GM18873 (cell line): Measurements from ENCODE around the gene SIGLEC12.
"Not testable (repeated sequence)": the region's sequence is repeated elsewhere in the genome, so short reads cannot be mapped to it uniquely, and the experiment has no call there.

ENCODE experiments used
- ATAC-seq: cut with Tn5 transposase; IDR thresholded peaks from one replicate; pipeline ENCODE4 v1.9.1; 2021; ENCODE audit warnings: mild to moderate bottlenecking, moderate library complexity, moderate number of reproducible peaks; ENCODE audit not compliant: unreplicated experiment, low FRiP score

Gene SIGLEC12

DNA sequence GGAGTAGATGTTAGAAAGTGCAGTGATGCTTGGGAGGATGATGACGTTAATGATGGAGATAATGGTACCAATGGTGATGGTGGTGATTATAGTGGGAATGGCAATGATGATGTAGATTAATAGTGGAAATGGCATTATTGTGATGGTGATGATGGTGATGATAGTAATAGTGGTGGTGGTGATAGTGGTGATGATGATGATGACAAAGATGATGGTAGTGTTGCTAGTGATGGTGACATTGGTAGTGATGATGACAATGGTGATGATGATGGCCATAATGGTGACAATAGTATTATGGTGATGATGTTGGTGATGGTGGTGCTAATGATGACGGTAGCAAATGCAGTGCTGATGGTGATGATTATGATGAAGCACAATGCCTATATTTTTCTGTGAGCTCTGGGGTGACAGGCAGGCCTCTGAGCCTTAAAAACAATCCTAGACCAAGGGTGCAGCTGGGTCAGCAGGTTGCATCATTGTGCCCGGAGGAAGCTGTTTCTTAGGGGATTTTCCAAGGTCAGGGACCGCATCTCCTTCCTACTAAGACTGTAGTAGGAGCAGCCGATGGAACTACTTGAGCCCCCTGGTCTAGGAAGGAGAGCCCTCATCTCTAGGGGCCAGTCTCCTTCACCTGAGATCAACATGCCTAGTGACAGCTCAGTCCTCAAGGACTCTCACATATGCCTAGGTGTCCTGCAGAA is 15.5 kb downstream of the SIGLEC12 start:
- ATAC-seq: no peak

- no peak for ATAC-seq
Measured at GRCh38 chr19:51480590-51480989, 21.0 kb downstream of the SIGLEC12 start.

DNA sequence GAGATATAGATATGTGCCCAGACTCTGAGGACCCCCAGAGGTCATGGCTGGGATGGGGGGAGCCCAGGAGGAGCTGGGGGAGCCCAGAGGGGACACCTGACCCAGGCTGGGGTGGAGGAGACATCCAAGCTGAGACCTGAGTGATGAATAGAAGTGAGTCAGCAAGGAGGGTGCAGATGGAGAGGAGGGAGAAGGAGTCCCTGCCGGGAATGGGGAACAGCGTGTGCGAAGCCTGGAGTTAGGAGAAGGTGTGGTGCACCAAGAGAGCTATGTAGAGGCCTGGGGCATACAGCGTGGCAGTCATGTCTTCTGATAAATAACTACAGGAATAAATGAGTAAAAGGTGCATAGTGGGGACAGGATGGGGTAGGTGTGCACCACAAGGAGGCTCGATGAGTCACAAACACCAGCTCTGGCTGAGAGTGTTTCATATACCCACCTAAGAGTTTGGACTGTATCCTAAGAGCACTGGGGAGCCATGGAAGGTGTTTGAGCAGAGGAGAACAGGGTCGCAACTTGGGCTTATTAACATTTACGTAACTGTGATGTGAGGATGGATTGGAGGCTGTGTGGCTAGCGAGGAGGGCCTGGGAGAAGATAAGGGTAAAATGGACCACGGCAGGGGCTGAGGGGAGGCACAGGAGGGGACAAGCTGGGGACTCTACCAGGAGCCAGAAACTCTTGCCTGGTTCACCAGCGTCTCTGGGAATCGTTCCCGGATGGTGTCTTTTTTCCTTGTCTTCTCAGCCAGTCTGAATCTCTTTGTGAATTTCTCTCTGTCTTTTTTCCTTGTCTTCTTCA is 21.9 kb downstream of the SIGLEC12 start:
- no peak for ATAC-seq

DNA sequence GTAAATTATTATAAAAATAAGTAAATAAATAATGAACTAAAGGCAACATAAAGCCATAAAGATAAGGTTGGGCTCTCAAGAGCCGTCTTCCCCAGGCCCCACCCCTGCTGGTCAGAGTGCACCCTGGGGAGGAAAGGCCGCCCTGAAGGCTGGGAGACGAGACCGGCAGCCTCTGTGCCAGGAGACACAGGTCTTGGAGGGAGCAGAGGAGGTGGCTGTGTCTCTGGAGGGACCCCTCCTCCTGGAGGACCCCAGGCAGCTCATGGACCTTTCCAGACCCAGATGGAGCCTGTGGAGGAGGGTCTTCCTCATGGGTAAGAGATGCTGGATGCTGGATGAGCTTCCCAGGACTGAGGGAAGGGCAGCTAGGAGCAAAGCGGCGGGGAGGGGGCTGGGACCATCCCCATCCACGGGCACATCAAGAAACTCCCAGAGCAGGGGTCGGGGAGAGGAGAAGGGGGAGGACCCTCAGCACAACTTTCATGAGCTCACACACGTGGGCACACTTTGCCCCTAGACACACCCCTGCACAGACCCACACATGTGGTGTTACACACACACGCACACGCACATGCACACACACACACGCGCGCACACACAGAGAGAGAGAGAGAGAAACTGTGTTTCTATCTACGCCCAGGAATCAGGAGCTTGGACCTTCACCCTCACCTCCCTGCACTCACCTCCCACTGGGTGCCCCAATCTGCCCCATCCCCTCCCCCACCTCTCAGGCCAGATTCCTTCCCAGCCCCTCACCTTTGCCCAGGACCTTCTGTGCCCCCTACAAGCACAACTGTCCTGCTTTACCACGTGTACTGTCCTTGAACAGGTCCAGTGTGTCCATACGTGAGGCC is 23.0 kb downstream of the SIGLEC12 start, which contains the start of gene CEACAM18:
Gene CEACAM18, plus strand, starts transcription at position 159 of the 854 bp plus-strand sequence.
- no peak for ATAC-seq

- no peak for ATAC-seq
Measured at GRCh38 chr19:51477344-51477743, 24.3 kb downstream of the SIGLEC12 start.

DNA sequence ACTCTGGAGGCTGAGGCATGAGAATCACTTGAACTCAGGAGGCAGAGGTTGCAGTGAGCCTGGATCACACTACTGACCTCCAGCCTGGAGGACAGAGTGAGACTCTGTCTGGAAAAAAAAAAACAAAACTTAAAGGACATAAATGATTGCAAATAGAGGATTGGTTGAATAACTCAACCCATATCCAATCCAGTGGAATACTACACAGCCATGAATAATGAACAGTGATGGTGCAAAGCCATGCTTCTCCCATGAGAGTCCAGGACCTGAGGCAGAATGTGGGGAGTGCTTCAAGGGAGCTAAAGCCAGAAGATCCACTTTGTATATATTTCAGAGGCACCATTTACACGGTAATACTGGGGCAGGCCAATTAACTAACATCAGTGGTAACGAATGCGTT is 25.4 kb downstream of the SIGLEC12 start:
- ATAC-seq: no peak

DNA sequence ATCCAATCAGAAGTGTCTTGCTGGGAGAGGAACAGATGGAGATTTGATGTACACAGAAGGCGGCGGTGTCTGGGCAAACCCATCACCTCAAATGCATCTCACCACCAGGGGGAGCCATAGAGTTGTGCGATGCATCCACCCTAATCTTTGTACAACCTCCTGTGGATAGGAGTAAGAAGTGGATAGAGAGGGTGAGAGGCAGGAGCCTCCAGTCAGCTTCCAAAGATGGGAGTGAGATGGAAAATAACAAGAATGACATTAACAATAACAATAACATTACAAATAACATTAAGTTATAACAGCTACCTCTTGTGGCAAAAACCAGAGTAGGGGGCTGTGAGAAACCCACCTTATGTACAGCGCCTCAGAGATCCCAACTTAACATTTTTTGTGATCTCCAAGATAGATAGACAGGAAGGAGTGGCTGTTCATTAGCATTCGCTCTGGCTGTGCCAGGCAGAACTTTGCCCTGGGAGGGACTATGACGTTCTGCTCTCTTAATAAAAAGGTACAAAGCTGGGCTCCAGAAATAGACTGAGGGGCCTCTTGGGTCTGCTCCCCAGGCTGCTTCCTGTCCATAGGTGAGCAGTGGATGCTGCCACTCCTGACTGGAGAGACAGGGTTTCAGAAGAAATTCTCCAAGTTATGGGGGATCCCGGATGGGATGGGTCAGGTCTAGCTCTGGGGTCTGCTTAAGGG is 28.4 kb downstream of the SIGLEC12 start:
- ATAC-seq: no peak

DNA sequence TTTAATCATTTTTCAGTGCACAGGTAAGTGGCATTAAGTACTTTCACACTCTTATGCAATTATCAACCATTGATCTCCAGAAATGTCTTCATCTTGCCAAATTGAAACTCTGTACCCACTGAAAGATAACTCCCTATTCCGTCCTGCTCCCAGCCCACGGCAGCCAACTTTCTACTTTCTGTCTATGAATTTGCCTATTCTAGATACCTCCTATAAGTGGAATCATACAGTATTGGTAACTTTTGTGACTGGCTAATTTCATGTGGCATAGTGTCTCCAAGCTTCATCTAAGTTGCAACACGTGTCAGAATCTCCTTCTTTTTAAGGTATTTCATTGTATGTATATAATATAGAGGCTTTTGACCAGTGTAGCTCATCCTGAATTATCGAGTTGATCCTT is 29.0 kb downstream of the SIGLEC12 start:
- ATAC-seq: no peak

DNA sequence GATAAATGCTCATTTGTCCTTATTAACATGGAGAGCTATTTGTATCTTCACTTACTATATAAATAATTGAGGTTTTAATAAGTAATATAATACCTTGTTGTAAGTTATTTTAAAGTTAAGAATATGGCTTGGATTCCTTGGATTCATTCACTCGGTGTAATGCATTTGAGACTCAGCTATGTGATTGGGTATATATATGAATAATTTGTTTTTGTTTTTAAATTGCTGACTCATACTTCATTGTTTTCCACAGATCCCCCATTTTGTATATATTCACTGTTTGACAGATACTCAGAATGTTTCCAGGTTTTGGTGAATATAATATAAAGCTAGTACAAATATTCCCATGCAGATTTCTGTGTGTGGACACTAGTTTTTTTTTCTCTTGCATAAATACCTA is 30.1 kb downstream of the SIGLEC12 start:
- ATAC-seq: no peak

DNA sequence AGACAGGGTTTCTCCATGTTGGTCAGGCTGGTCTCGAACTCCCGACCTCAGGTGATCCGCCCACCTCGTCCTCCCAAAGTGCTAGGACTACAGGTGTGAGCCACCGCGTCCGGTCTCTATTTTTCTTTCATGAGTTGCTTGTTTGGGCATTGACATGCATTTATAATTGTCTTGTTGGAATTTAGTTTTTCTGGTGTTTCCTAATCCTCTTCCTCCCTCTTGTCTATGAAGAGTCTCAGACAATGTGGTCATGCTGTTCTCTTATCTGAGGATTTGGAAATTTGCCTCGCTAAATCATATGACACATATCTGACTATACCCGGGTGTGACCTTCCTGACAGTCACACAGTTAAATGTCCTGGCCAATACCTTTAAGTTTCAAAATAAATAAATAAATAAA is 30.6 kb downstream of the SIGLEC12 start:
- ATAC-seq: no peak

DNA sequence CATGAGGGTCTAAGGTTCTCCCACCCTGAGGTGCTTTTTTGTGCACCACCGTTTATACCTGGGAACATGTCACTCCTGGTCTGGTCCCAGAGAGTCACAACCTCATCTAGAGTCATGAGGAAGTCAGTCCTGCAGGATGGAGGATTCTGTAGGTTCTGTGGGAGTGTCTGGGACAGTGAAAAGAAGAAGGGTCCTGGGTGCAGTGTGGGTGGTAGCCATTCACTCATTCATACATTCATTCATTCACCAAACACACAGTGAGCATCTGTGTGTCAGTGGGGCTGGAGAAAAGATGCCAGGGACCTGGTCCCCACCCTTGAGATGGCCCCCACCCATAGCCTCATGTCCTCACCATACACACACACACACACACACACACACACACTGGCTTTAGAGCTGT is 32.0 kb downstream of the SIGLEC12 start:
- ATAC-seq: no peak

DNA sequence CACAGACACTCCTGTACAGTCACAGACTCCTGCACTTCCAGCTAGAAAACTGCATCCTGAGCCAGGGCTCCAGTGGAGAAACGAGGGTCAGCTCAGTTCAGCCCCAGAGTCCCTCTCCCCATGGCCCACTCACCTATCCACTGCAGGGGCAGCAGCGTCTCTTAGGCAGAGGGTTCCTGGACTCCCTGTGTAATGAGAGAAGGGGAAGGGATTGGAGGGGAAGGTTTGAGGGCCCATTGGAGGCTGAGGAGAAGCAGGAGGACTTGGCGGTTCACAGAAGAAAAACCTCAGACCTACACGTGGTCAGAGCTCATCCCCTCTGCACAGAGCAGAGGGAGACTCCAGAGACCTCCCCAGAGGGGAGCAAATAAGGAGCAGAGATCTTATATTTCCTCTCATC is 32.4 kb downstream of the SIGLEC12 start:
- ATAC-seq: no peak

- ATAC-seq: no peak
Measured at GRCh38 chr19:51468545-51468920, 33.1 kb downstream of the SIGLEC12 start.

- ATAC-seq: no peak
Measured at GRCh38 chr19:51467864-51468544, 33.6 kb downstream of the SIGLEC12 start.

- ATAC-seq: no peak
Measured at GRCh38 chr19:51466723-51467122, 34.9 kb downstream of the SIGLEC12 start.

DNA sequence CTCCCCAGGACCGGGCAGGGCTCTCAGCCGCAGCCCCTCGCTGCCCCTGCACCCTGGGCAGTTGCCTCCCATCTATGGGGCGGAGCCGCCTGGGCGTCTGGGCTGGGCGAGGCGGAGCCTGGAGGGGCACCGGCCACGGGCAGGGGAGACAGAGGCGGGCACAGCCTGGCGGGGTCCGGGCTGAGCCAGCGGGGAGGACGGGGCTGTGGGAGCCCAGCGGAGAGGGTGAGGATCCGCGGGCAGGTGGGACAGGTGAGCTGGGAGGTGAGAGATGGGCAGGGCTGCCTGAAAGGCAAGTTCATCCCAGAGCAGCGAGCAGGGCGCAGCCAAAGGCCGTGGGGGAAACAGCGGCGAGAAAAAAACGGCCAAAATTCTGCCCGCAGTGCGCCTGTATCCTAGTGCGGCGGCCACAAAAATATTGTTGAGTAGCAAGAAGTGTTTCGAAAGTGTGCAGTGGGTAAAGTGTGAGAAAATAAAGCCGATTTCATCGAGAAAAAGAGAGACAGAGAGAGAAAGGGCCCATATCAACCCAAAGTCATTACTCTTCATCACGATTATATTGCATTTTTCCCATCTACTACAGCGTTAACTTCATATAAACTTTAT is 37.5 kb downstream of the SIGLEC12 start:
- ATAC-seq: not testable (repeated sequence)

DNA sequence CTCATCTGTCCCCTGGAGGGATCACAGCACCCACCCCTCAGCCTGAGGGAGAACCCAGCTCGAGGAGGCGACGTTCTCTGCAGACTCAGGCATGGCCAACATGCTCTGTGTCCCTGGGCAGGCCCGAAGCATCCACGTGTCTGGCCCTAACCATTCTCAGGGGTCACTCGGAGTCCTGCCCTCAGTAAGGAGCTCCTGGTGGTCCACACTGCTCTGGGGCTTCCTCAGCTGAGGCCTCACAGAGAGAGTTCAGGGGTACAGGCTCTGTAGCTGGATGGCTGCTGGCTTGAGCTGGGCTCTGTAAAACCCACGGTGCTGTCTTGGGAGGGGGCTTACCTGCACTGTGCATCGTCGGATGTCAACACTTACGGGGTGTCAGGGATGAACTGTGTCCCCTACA is 38.9 kb downstream of the SIGLEC12 start:
- ATAC-seq: no peak

DNA sequence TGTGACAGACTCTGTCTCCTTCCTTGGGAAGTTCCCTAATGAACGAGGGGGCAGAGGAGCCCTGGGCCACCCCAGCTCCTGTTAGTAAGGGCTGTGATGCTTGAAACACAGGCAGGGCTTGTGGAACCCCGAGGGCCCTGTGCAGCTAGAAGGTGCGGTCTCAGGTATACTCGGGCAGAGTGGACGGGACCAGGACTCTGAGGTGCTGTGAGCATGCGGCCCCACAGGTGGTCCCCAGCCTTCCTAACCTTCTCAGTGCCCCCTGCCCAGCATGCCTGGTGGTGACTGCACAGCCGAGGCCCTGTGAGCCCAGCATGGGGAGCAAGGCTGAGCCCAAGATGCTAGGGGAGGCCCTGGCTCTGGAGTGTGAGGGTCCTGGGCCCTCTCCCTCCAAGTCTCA is 39.3 kb downstream of the SIGLEC12 start:
- ATAC-seq: no peak

- no peak for ATAC-seq
Measured at GRCh38 chr19:51461723-51462161, 39.9 kb downstream of the SIGLEC12 start.
